HEK293T (cell line): Measurements from ENCODE around the gene ARHGAP28.
"Not testable (repeated sequence)": the region's sequence is repeated elsewhere in the genome, so short reads cannot be mapped to it uniquely, and the experiment has no call there.

Source experiments
- CTCF ChIA-PET: fragments of 350-600 bp; formaldehyde crosslinking; extraction: SDS; loops from one replicate; lab custom pipeline; 2021; ENCODE audit warnings: antibody characterized with exemption, inconsistent platforms; lab: Yijun Ruan, JAX
- POLR2A ChIA-PET: fragments of 350-600 bp; formaldehyde crosslinking; extraction: SDS; loops from one replicate; lab custom pipeline; 2020; ENCODE audit warnings: antibody characterized with exemption, inconsistent platforms; lab: Yijun Ruan, JAX
- DNase-seq: peaks from one replicate; pipeline ENCODE4 v3.0.0; 2012; ENCODE audit warnings: mixed read lengths; ENCODE audit errors: extremely low spot score
- ARNT ChIP-seq: fragments of 450-650 bp; IDR thresholded peaks from 2 replicates; pipeline ENCODE4 v1.6.1; 2017; ENCODE audit warnings: mild to moderate bottlenecking
- BHLHE40 ChIP-seq: fragments of 450-650 bp; IDR thresholded peaks from 2 replicates; pipeline ENCODE4 v1.6.1; 2016; ENCODE audit warnings: mild to moderate bottlenecking, moderate library complexity, borderline replicate concordance
- CTBP1 ChIP-seq: fragments of 450-650 bp; IDR thresholded peaks from 2 replicates; pipeline ENCODE4 v1.6.1; 2016; ENCODE audit warnings: borderline replicate concordance
- ELF4 ChIP-seq: fragments of 450-650 bp; IDR thresholded peaks from 2 replicates; pipeline ENCODE4 v1.6.1; 2017; ENCODE audit warnings: antibody characterized with exemption
- FOXA1 ChIP-seq: fragments of 450-650 bp; IDR thresholded peaks from 2 replicates; pipeline ENCODE4 v1.6.1; 2016; ENCODE audit warnings: mild to moderate bottlenecking
- FOXK2 ChIP-seq: fragments of 450-650 bp; IDR thresholded peaks from 2 replicates; pipeline ENCODE4 v1.6.1; 2016; ENCODE audit warnings: mild to moderate bottlenecking
- FOXM1 ChIP-seq: fragments of 450-650 bp; IDR thresholded peaks from 2 replicates; pipeline ENCODE4 v1.6.1; 2017; ENCODE audit warnings: mild to moderate bottlenecking, borderline replicate concordance
- HDGF ChIP-seq: fragments of 450-650 bp; IDR thresholded peaks from 2 replicates; pipeline ENCODE4 v1.6.1; 2017; ENCODE audit warnings: antibody characterized with exemption, borderline replicate concordance
- L3MBTL2 ChIP-seq: fragments of 450-650 bp; conservative IDR thresholded peaks from 2 replicates; pipeline ENCODE4 v1.6.1; 2016; ENCODE audit warnings: mild to moderate bottlenecking
- LEF1 ChIP-seq: fragments of 450-650 bp; IDR thresholded peaks from 2 replicates; pipeline ENCODE4 v1.6.1; 2017; ENCODE audit warnings: mild to moderate bottlenecking, borderline replicate concordance
- NFRKB ChIP-seq: fragments of 450-650 bp; IDR thresholded peaks from 2 replicates; pipeline ENCODE4 v1.6.1; 2016; ENCODE audit warnings: mild to moderate bottlenecking, moderate library complexity
- PKNOX1 ChIP-seq: fragments of 450-650 bp; IDR thresholded peaks from 2 replicates; pipeline ENCODE4 v1.6.1; 2016
- SP1 ChIP-seq: fragments of 450-650 bp; IDR thresholded peaks from 2 replicates; pipeline ENCODE4 v1.6.1; 2017
- SUZ12 ChIP-seq: fragments of 450-650 bp; IDR thresholded peaks from 2 replicates; pipeline ENCODE4 v1.6.1; 2016; ENCODE audit warnings: mild to moderate bottlenecking
- TARDBP ChIP-seq: fragments of 450-650 bp; IDR thresholded peaks from 2 replicates; pipeline ENCODE4 v1.6.1; 2016
- ZNF384 ChIP-seq: fragments of 450-650 bp; IDR thresholded peaks from 2 replicates; pipeline ENCODE4 v1.6.1; 2016

The ARHGAP28 gene

GRCh38 chr18:6837904-6838303, 108.4 kb downstream of the ARHGAP28 start:
- ChIA-PET CTCF (no interaction called here), POLR2A (no interaction called here)
- no peak for DNase-seq
- no peak for TF ChIP-seq NFRKB
- no peak for TF ChIP-seq ARNT

- POLR2A ChIA-PET: no interaction called here
- CTCF ChIA-PET: no interaction called here
- no peak for TF ChIP-seq HDGF
- no peak for TF ChIP-seq CTBP1
- no peak for TF ChIP-seq SP1
- TF ChIP-seq NFRKB: no peak
- TF ChIP-seq ELF4: no peak
- TF ChIP-seq L3MBTL2: no peak
- TF ChIP-seq TARDBP: no peak
- no peak for TF ChIP-seq FOXA1
- no peak for TF ChIP-seq SUZ12
- TF ChIP-seq LEF1: no peak
- TF ChIP-seq ZNF384: no peak
- no peak for TF ChIP-seq ARNT
- no peak for TF ChIP-seq PKNOX1
- TF ChIP-seq FOXM1: no peak
- TF ChIP-seq BHLHE40: no peak
- TF ChIP-seq FOXK2: no peak
- no peak for DNase-seq
These were observed 112.6 kb downstream of the ARHGAP28 start for GRCh38 chr18:6842081-6842480.

- no peak for DNase-seq
- ChIA-PET POLR2A (no interaction called here), CTCF (no interaction called here)
- TF ChIP-seq SP1 (no peak), HDGF (no peak), ELF4 (no peak), FOXM1 (no peak), L3MBTL2 (no peak), PKNOX1 (no peak), FOXA1 (no peak), SUZ12 (no peak), NFRKB (no peak), BHLHE40 (no peak), TARDBP (no peak), FOXK2 (no peak), ZNF384 (no peak), LEF1 (no peak), ARNT (no peak), CTBP1 (no peak)
These were observed 113.8 kb downstream of the ARHGAP28 start for GRCh38 chr18:6843308-6843707.

- CTCF ChIA-PET, DNase-seq, POLR2A ChIA-PET: not testable (repeated sequence)
These were observed 116.0 kb downstream of the ARHGAP28 start for GRCh38 chr18:6845521-6845920.

- POLR2A ChIA-PET: no interaction called here
- TF ChIP-seq LEF1 (no peak), L3MBTL2 (no peak), TARDBP (no peak), ARNT (no peak), HDGF (no peak), BHLHE40 (no peak), NFRKB (no peak), ZNF384 (no peak), SUZ12 (no peak), ELF4 (no peak), SP1 (no peak), FOXA1 (no peak), FOXK2 (no peak), FOXM1 (no peak)
- no peak for DNase-seq
- CTCF ChIA-PET: no interaction called here
These were observed 120.9 kb downstream of the ARHGAP28 start for GRCh38 chr18:6850396-6850795.

- no peak for DNase-seq
- ChIA-PET POLR2A (no interaction called here), CTCF (no interaction called here)
- TF ChIP-seq SP1: no peak
- TF ChIP-seq NFRKB: no peak
- TF ChIP-seq SUZ12: no peak
- TF ChIP-seq CTBP1: no peak
- TF ChIP-seq ZNF384: no peak
- TF ChIP-seq PKNOX1: no peak
- no peak for TF ChIP-seq FOXA1
- TF ChIP-seq ELF4: no peak
- TF ChIP-seq ARNT: no peak
- TF ChIP-seq L3MBTL2: no peak
- no peak for TF ChIP-seq BHLHE40
- no peak for TF ChIP-seq FOXM1
- no peak for TF ChIP-seq LEF1
- TF ChIP-seq FOXK2: no peak
- no peak for TF ChIP-seq TARDBP
- TF ChIP-seq HDGF: no peak
These were observed 122.0 kb downstream of the ARHGAP28 start for GRCh38 chr18:6851480-6851879.

- ChIA-PET CTCF (no interaction called here), POLR2A (no interaction called here)
- TF ChIP-seq SUZ12 (no peak), ZNF384 (no peak), HDGF (no peak), ARNT (no peak), FOXM1 (no peak), FOXA1 (no peak)
- DNase-seq: no peak
These were observed 125.3 kb downstream of the ARHGAP28 start for GRCh38 chr18:6854811-6855210.
